PFSK-1 (cell line): ENCODE results near the gene QRICH2.

Experiments used
- FOXP2 ChIP-seq: optimal IDR thresholded peaks from 2 replicates; pipeline ENCODE3; 2011; ENCODE audit warnings: borderline replicate concordance, control low read depth, inconsistent platforms; ENCODE audit not compliant: insufficient read depth; ENCODE audit errors: extremely low read length, extremely low read depth
- POLR2AphosphoS5 ChIP-seq: IDR thresholded peaks from 2 replicates; pipeline ENCODE4 v1.6.1; 2012; ENCODE audit warnings: low read depth, mild to moderate bottlenecking, control low read depth, low read length, moderate library complexity
- REST ChIP-seq, 2 experiments: IDR thresholded peaks; 2 replicates each; pipeline versions ENCODE4 v1.6.1 to v1.8.0; 2011 to 2012; ENCODE audit warnings: low read depth in 2 of 2, low read length in 2 of 2, control low read depth in 1 of 2, inconsistent platforms in 1 of 2, mild to moderate bottlenecking in 1 of 2, moderate library complexity in 1 of 2; ENCODE audit not compliant: insufficient read depth in 1 of 2
- SIN3A ChIP-seq: IDR thresholded peaks from 2 replicates; pipeline ENCODE4 v1.6.1; 2012; ENCODE audit warnings: mild to moderate bottlenecking, low read length, moderate library complexity, borderline replicate concordance; ENCODE audit not compliant: insufficient read depth
- TAF1 ChIP-seq: IDR thresholded peaks from 2 replicates; pipeline ENCODE4 v1.6.1; 2012; ENCODE audit warnings: low read length, control low read depth, borderline replicate concordance; ENCODE audit not compliant: insufficient read depth

The QRICH2 gene

GRCh38 chr17:76326306-76326705 lies 18.2 kb upstream of the QRICH2 start:
- no peak for TF ChIP-seq POLR2AphosphoS5
- TF ChIP-seq REST (IDR thresholded peaks at IDR 0.05; ENCODE audit: insufficient read depth in 1 of 2, low read depth in 2 of 2, low read length in 2 of 2), result no peak

DNA sequence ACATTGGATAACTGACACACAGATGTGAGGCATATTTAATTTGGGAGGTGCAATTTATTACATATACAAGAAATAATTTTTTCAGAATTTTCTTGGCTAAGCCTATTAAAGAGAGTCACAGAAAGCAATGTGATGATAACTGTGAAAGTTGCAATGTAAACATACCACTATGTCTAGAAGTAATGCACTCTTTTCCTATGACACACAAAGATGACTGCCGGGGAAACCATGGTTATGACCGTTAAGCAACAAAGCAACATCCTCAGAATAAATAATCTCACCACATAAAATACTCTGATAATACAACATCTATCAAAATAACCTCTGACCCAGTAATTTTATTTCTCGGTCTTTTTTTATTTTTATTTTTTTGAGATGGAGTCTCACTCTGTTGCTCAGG lies 10.5 kb upstream of the QRICH2 start:
- TF ChIP-seq POLR2AphosphoS5 (no peak), REST (IDR thresholded peaks at IDR 0.05; ENCODE audit: insufficient read depth in 1 of 2, low read depth in 2 of 2, low read length in 2 of 2) (no peak), TAF1 (no peak), SIN3A (no peak), FOXP2 (no peak)

- no peak for TF ChIP-seq TAF1
- no peak for TF ChIP-seq FOXP2
- no peak for TF ChIP-seq REST (IDR thresholded peaks at IDR 0.05; ENCODE audit: insufficient read depth in 1 of 2, low read depth in 2 of 2, low read length in 2 of 2)
- no peak for TF ChIP-seq POLR2AphosphoS5
- TF ChIP-seq SIN3A, result no peak
These were observed 9.5 kb upstream of the QRICH2 start for GRCh38 chr17:76317535-76317934.

GRCh38 chr17:76314392-76315227 lies 6.5 kb upstream of the QRICH2 start:
- TF ChIP-seq FOXP2 (no peak), REST (IDR thresholded peaks at IDR 0.05; ENCODE audit: insufficient read depth in 1 of 2, low read depth in 2 of 2, low read length in 2 of 2) (no peak), SIN3A (no peak), POLR2AphosphoS5 (no peak), TAF1 (no peak)

GRCh38 chr17:76312735-76313134 lies 4.7 kb upstream of the QRICH2 start:
- TF ChIP-seq TAF1, result no peak
